Esophagus squamous epithelium (tissue), 5 donors: ENCODE data around the gene TBXA2R. TPM values are rescaled to one million over a fixed set of nuclear protein-coding genes. Genes with fewer than 3 reads are reported as not detected.
A peak's percentile ranks its signal among the peaks of the same experiment; 100 is the strongest.
"Not testable (repeated sequence)": the region's sequence is repeated elsewhere in the genome, so short reads cannot be mapped to it uniquely, and the experiment has no call there.

Experiments used
- DNase-seq: peaks from one replicate; lab custom pipeline; 2025; lab: John Stamatoyannopoulos, UW
- H3K27ac ChIP-seq, 4 donors: fragments of 200-600 bp; sonication (generic); one replicate each; pipeline ENCODE4 v1.5.1; 2016 to 2019; ENCODE audit warnings: mild to moderate bottlenecking in 1 of 4
- H3K27me3 ChIP-seq, 4 donors: fragments of 200-600 bp; sonication (generic); 1 replicate in 3 of 4; 2 replicates in 1 of 4; pipeline versions ENCODE4 v1.5.1 to v1.6.0; 2017 to 2021; ENCODE audit warnings: antibody characterized with exemption in 1 of 4
- H3K36me3 ChIP-seq, 3 donors: fragments of 200-600 bp; sonication (generic); one replicate each; pipeline ENCODE4 v1.5.1; 2016 to 2019
- H3K4me1 ChIP-seq, 3 donors: fragments of 200-600 bp; sonication (generic); one replicate each; pipeline ENCODE4 v1.5.1; 2017 to 2019
- H3K4me3 ChIP-seq, 4 donors: fragments of 200-600 bp; sonication (generic); 1 replicate in 3 of 4; 2 replicates in 1 of 4; pipeline ENCODE4 v1.5.1; 2016 to 2019; ENCODE audit warnings: mild to moderate bottlenecking in 2 of 4, moderate library complexity in 1 of 4
- H3K9me3 ChIP-seq, 3 donors: fragments of 200-600 bp; sonication (generic); one replicate each; pipeline ENCODE4 v1.5.1; 2016 to 2019
- CTCF ChIP-seq, 6 experiments: fragments of 450-650 bp in 4 of 6; fragments of 200-600 bp in 2 of 6; sonication (generic) in 2 of 6; IDR thresholded peaks; one replicate each; pipeline ENCODE4 v1.5.1; 2016 to 2019; ENCODE audit warnings: antibody characterized with exemption in 6 of 6, mild to moderate bottlenecking in 4 of 6, moderate library complexity in 4 of 6
- POLR2A ChIP-seq, 4 donors: fragments of 450-650 bp; IDR thresholded peaks; one replicate each; pipeline ENCODE4 v1.6.1; 2017; ENCODE audit warnings: antibody characterized with exemption in 4 of 4, mild to moderate bottlenecking in 4 of 4, moderate library complexity in 3 of 4
- WGBS, 2 donors: methylation state at CpG; one replicate each; pipeline ENCODE4 v1.1.5; 2018; 5-methylcytosine and 5-hydroxymethylcytosine counted together
- intact Hi-C: fragments of 100-400 bp; cut with DNase I; formaldehyde crosslinking; loops from one replicate; pipeline ENCODE4 v1.15.0; 2022
- total RNA-seq, 4 donors: library from RNA; depleted of rRNA; stranded (reverse); fragments of >200 nt; gene quantifications; one replicate each; pipeline ENCODE4 v1.1.0, GENCODE V29; 2016
- donor health status: DM: yes; HTN: yes; CAD: no.

The TBXA2R gene
- total RNA-seq, 4 donors from 2014 or later: 0.23 to 1.3 (median 0.45) TPM

- TF ChIP-seq CTCF (IDR thresholded peaks at IDR 0.05): no peak
- peak in 2 of 4 donors; percentile 25 to 63 for TF ChIP-seq POLR2A (IDR thresholded peaks at IDR 0.05)
- no CpG with 5 or more reads among the region's 30 CpGs for WGBS, 2 donors
- Histone ChIP-seq H3K9me3 (no peaks in the 10 kb centered on the region), H3K27ac (peak within 1 kb of the TSS; percentile 86 to 98 (median 94)), H3K4me3 (peak within 1 kb of the TSS; percentile 62 to 97 (median 80)), H3K36me3 (peaks cover 0 to 14% (median 3%) of the 10 kb centered on the region in 3 donors), H3K27me3 (no peaks in the 10 kb centered on the region), H3K4me1 (peaks cover 27 to 69% (median 31%) of the 10 kb centered on the region in 3 donors)
- DNase-seq: no peak
- intact Hi-C loops: no loop called here
Observed at GRCh38 chr19:3572855-3573161, 33.9 kb downstream of the TBXA2R start, which contains the start of gene HMG20B. Gene HMG20B (plus strand): TSS chr19:3572944. CDS start chr19:3573310, 366 bp downstream.

- peak; percentile 99 for DNase-seq
- intact Hi-C loops: no loop called here
- Histone ChIP-seq H3K4me1 (peaks cover 27 to 64% (median 29%) of the 10 kb centered on the region in 3 donors), H3K27ac (peak overlapping the region; percentile 63 to 98 (median 94)), H3K4me3 (peak overlapping the region; percentile 62 to 97 (median 80)), H3K36me3 (peaks cover 0 to 14% (median 3%) of the 10 kb centered on the region in 3 donors), H3K9me3 (no peaks in the 10 kb centered on the region), H3K27me3 (no peaks in the 10 kb centered on the region)
- TF ChIP-seq CTCF (IDR thresholded peaks at IDR 0.05) (peak in 1 of 6 experiments; percentile 15), POLR2A (IDR thresholded peaks at IDR 0.05) (no peak)
- 5% methylated on average over 11 to 24 of the region's 48 CpGs for WGBS, 2 donors
Observed at GRCh38 chr19:3572132-3572854, 34.4 kb downstream of the TBXA2R start.

- no peak overlapping the region for H3K4me3 ChIP-seq
- no peak for DNase-seq
- H3K36me3 ChIP-seq: peaks cover 0 to 14% (median 3%) of the 10 kb centered on the region in 3 donors
- H3K9me3 ChIP-seq: no peaks in the 10 kb centered on the region
- peaks cover 13 to 47% (median 14%) of the 10 kb centered on the region in 3 donors for H3K4me1 ChIP-seq
- TF ChIP-seq CTCF (IDR thresholded peaks at IDR 0.05) (no peak), POLR2A (IDR thresholded peaks at IDR 0.05) (no peak)
- 64 to 69% methylated on average over 7 of the region's 7 CpGs for WGBS, 2 donors
- H3K27ac ChIP-seq: no peak overlapping the region
- no peaks in the 10 kb centered on the region for H3K27me3 ChIP-seq
- intact Hi-C loops: no loop called here
Observed at GRCh38 chr19:3570606-3571011, 36.1 kb downstream of the TBXA2R start.

GRCh38 chr19:3570042-3570441, 36.6 kb downstream of the TBXA2R start:
- H3K9me3 ChIP-seq, H3K27ac ChIP-seq, intact Hi-C loops, H3K27me3 ChIP-seq, DNase-seq, H3K36me3 ChIP-seq, H3K4me3 ChIP-seq: not testable (repeated sequence)
- peaks cover 11 to 42% (median 12%) of the 10 kb centered on the region in 3 donors for H3K4me1 ChIP-seq
- 84 to 87% methylated on average over 11 of the region's 11 CpGs for WGBS, 2 donors

GRCh38 chr19:3565139-3565538, 41.5 kb downstream of the TBXA2R start:
- H3K9me3 ChIP-seq: no peaks in the 10 kb centered on the region
- H3K36me3 ChIP-seq: no peaks in the 10 kb centered on the region
- H3K27ac ChIP-seq: no peak overlapping the region
- intact Hi-C loops: loop anchor here (5.0 kb wide), 1 partner anchor 58 kb away; the partner anchor contains the start of gene FZR1
- 76 to 86% methylated on average over 12 to 19 of the region's 19 CpGs for WGBS, 2 donors
- no peaks in the 10 kb centered on the region for H3K27me3 ChIP-seq
- H3K4me3 ChIP-seq: no peak overlapping the region
- TF ChIP-seq CTCF (IDR thresholded peaks at IDR 0.05) (no peak), POLR2A (IDR thresholded peaks at IDR 0.05) (no peak)
- peaks cover 0 to 9% (median 0%) of the 10 kb centered on the region in 3 donors for H3K4me1 ChIP-seq
- no peak for DNase-seq
